Raji (cell line): ENCODE data around the gene UBE2D1.

Experiments used
- POLR2A ChIP-seq: IDR thresholded peaks from 2 replicates; pipeline ENCODE4 v1.6.1; 2011; ENCODE audit warnings: low read depth, low read length, control low read depth; ENCODE audit not compliant: insufficient read depth

The UBE2D1 gene

DNA sequence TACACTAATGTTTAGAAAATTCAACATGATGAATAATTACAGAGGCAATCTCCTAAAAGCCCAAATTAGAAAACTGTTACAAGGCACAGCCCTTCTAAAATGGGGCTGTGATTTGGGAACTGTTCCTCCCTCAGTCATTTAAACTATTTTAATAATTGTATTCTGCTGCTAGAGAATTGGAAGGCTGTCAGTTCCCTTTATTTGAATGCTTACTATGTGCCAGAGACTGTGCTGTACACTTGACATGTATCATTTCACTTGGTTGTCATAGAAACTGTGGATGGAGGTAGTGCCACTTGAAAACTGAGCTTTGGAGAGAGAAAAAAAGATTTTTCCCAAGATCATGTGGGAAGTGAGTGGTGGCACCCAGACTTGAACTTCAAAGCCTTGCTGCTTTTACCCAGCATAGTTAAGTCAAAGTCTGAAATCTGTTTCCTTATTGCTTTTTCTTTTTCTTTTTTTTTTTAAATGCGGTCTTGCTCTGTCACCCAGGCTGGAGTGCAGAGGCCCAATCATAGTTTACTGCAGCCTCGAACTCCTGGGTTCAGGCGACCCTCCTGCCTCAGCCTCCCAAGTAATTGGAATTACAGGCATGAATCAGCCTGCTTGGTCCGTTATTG lies 23.6 kb downstream of the UBE2D1 start:
- TF ChIP-seq POLR2A = no peak

DNA sequence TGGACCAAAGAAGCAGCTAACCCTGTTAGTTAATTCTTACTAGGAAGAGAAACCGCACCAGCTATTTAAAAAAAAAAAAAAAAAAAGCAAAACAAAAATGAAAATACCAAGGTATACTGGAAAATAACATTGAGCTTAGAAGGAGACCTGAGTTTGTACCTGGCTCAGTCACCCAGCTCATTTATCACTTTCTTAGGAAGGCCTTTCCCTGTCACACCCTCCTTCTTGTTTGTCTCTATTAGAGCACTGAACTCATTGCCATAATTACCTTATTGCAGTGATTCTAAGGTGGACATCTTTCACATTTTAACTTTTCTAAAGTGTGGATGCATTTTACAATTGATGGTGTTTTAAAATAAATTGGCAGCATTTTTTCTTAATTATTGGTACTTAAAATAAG lies 24.1 kb downstream of the UBE2D1 start:
- no peak for TF ChIP-seq POLR2A

DNA sequence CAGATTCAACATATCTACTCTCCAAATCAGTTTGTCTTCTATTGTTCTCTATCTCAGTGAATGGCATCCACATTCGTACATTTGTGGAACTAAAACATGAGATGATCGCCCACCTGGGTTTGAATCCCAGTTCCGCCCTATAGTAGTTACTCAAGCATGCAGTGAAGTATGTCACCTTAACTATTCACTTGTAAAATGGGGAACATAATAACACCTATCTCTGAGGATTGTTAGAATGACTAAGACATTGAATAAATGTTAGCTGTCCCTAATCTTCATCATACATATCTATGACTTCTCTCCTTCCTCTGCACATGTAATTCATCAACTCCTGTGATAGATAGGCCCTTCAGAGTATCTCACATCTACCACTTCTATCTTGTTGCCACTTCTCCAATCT lies 24.7 kb downstream of the UBE2D1 start:
- TF ChIP-seq POLR2A = no peak

DNA sequence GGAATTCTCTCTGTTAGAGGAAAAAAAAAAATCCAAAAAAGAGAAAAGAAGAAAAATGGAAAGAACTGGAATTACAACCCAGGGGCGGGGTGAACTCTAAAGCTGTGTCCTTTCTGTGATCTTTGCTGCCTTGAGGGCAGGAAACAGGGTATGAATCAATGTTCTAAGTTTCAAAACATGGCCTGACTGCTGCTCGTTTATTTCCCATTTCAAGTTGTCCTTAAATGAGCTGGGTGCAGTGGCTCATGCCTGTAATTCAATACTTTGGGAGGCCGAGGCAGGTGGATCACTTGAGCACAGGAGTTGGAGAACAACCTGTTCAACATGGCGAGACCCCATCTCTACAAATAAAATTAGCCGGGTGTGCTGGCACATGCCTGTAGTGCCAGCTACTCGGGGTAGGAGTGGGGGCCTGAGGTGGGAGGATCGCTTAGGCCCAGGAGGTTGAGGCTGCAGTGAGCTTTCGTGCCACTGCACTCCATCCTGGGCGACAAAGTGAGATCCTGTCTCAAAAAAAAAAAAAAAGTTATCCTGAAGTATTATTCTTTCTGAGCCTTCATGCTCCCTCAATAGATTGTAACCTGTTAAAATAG lies 25.7 kb downstream of the UBE2D1 start:
- no peak for TF ChIP-seq POLR2A

DNA sequence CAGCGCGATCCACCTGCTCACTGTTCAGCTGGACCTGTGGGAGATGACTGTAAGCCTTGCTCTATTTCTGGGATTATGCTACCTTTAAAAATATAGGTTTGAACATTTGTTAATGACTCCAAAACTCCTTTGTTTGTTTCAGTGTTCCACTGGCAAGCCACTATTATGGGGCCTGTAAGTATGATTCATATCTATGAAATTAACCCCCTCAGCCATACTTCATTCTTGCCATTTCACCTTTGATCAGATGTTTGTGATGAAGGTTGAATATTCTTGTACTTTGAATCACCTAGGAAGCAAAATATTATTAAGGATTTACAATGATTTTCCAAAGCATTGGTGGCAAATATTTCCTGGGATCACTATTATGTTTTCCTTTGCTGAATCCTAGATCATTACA lies 26.5 kb downstream of the UBE2D1 start:
- no peak for TF ChIP-seq POLR2A

DNA sequence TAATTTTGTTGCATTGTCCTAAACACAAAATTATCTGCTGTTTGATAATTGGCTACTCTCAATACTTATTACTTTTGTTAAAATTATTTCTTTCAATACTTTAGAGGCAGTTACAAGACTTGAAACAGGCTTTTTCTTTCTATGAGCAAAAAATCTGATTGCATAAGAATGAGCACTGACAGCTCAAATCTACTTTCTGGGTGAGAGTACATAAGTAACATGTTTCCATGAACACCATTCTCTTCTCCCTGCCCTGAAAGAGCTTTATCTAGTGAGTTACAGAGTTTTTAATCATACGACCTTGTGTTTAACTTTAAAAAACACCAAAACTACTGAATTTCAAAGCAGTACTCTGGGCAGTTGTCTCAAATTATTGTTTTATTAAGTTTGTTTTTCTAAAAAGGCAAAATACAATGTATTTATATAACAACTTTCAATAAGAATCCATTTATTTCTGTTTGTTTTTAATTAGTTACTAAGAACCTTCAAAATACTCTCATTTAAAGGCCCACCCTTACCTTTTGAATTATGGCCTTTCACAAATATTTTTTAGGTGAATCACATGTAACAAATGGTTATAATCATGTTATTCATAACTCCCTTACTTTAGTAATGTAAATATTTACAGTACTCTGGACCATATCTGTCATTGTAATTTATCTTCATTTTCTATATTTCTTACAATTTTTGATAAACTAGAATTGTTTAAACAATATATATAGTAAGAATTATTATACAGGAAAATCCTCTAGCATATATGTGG lies 27.4 kb downstream of the UBE2D1 start:
- TF ChIP-seq POLR2A = no peak

DNA sequence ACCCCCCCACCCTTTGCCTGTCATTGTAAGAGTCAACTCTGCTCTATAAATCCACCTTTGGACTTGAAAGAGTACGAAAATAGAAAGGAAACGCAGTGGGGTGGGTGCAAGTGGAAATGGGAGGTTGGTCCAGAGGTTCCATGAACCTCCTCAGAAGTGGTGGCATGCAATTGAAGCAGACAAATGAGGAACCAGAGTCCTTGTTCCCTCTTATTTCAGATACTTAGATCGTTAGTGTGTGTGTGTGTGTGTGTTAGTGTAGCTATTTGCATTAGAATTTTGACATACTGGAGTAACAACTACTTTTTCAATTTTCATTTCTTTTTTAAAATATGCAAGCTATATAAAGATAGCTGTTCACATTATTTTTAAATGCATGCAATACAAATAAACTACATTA lies 32.3 kb downstream of the UBE2D1 start:
- TF ChIP-seq POLR2A = no peak

DNA sequence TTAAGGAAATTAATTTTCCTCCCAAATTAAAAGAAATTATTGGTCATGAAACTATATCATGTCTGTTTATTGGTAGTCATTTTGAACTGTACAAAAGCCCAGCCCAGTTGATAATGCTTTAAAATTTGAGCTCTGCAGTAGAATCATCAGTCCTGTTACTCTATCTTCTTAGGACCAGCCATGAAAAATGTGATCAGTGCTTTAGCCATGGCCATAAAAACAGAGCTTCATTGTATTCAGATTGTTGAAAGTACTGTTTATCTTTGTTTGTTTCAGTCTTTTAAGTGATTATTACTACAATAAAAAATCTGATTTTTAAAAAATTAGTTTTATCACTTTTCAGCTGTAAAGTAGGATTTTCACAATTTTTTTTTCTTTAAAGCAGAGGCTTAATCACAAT lies 36.7 kb downstream of the UBE2D1 start:
- no peak for TF ChIP-seq POLR2A

DNA sequence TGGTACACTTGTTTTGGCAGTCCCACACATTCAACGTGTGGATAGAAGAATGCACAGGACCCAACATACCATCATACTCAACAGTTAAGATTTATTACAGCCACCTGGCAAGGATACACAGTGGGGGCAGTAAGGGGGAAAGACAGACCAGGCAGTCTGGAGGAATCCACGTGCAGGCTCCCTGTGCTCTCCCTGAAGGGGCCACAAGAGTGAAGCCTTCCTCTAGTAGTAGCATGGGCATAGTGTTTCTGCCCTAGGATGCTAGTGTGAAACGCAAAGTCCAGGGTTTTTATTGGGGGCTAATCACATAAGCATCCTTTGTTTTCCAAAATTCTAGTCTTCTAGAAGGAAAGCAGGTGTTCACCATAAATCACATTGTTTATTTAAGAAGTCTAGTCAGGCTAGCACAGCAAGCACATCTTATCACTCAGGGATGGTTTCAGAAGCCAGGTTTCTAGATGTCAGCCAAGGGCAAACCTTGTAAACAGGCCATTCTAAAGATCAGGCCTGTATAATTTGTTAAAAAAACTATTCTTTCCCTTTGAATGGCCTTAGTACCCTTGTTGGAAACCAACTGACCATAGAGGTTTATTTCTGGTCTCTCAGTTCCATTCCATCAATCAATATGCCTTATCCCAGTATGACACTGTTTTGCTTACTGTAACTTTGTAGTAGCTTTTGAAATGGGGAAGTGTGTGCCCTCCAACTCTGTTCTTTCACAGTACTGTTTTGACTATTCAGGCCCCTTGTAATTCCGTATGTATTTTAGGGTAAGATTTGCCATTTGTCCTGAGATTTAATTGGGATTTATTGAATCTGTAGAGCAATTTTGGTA lies 38.0 kb downstream of the UBE2D1 start:
- TF ChIP-seq POLR2A = no peak

DNA sequence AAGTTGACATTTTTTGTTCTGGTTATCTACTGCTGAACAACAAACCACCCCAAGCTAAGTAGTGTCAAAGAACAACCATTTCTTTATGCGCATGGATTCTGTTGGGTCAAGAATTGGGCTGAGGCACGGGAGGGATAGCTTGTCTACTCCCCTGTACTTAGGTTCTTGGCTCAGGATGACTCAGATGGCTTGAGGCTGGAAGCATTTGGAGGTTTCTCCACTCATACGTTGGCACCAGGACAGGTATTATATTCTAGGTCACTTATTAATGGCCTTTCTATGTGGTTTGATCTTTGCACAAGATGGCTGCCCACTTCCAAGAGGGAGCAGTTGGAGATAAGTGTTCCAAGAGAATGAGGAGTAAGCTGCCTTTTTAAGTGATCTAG lies 38.6 kb downstream of the UBE2D1 start:
- no peak for TF ChIP-seq POLR2A

DNA sequence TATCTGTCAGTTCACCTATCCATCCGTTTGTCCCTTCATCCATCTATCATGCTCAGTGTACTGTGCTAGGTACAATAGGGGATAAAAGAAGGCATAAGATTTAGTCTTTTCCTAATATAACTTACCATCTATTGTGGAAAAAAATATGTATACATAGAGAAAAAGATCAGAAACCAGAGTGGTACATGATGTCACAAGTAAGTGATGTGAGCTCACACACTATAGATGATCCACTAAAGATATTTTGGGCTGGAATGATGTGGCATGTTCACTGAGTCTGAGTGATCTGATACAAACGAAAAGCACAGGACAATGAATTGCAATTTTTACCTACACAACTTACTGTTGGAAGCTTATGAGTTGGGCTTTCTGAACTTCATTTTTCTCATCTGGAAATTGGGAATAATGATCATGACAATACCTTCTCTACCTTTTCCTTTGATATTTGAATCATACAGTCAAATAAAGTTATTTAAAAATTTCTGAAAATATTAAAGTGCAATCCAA lies 47.7 kb downstream of the UBE2D1 start:
- no peak for TF ChIP-seq POLR2A

DNA sequence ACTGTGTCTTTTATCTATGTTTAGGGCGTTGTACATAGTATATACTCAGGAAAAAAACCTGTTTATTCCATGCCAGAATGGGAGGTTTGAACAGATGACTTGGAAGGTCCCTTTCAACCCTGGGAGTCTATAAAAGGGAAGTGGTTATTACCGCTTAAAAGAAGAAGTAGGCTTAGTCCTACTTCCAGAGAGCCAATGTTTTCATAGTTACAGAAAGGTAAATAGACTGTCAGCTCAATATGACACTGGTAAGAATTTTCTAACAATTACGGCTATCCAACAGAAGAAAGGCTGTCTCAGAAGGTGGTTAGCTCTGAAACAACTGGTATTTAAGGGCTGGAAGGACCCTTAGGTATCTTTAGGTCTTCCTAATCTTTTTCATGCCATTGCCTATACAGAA lies 49.3 kb downstream of the UBE2D1 start:
- no peak for TF ChIP-seq POLR2A

DNA sequence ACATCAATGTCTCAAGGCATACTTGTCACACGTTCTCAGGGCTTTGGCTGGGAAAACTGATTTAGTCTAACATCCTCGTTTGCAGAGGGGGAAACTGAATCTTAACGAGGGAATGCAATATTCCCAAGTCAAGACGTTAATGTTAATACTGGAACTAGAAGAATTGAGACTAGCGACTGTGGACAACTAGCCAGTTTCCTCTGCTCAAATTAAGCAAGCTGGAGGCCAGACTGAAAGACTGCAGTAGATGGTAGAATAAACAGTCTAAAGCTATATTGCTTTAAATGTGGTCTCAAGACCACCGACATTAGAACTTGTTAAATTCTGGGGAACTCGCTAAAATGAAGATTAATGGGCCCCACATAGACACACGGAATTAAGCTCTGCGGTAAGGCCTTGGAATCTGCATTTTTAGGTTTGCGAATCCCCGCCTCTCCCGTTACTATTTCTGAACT lies 49.8 kb downstream of the UBE2D1 start:
- no peak for TF ChIP-seq POLR2A

DNA sequence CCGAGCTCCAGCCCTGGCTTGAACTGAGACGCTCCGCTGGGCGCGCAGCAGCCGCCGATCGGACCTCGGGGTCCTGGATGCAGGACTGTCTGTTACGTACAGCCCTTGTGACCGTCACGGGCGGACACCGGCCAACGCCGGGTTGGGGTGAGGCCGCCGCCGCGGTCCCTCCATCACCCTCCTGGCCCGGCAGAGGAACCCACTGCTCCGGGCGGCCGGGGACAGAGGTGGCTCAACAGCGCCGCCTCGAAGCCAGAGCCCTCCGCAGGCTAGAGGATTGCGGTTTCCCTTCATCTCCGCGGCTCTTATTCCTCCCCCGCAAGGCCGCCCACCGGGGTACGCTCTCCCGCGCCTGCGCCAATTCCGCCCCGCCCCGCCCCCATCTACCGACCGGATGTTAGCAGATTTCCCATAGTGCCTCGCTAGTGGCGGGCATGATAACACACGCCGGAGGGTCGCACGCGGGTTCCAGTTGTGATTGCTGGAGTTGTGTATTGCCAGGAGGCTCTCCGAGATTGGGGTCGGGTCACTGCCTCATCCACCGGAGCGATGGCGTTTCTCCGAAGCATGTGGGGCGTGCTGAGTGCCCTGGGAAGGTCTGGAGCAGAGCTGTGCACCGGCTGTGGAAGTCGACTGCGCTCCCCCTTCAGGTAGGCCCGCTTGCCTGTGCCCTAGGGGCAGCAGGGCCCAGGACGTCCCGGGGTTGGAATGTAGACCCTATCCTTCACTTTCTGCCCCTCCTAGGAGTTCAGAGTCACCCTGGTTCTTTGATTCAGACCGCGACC lies 50.4 kb downstream of the UBE2D1 start, which contains the start of gene TFAM:
TFAM (plus strand) TSS at position 412 of the 785 bp plus-strand sequence; CDS start at position 550, 138 bp downstream.
- peak; percentile 98 for TF ChIP-seq POLR2A
